ENCODE results near the gene CCDC120.
A peak's percentile ranks its signal among the peaks of the same experiment; 100 is the strongest.

Gene CCDC120

DNA sequence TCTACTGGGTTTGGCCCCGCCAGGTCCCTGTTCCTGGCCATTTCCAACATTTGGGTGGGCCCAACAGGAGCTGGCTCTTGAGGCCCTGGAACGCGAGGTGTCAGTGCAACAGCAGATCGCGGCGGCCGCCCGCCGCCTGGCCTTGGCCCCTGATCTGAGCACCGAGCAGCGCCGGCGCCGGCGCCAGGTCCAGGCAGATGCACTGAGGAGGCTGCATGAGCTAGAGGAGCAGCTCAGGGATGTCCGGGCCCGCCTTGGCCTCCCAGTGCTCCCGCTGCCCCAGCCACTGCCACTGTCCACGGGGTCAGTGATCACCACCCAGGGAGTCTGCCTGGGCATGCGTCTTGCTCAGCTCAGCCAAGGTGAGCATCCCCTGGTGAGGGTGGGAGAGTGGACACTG is 5.5 kb downstream of the CCDC120 start:
- no peak for DNase-seq

DNA sequence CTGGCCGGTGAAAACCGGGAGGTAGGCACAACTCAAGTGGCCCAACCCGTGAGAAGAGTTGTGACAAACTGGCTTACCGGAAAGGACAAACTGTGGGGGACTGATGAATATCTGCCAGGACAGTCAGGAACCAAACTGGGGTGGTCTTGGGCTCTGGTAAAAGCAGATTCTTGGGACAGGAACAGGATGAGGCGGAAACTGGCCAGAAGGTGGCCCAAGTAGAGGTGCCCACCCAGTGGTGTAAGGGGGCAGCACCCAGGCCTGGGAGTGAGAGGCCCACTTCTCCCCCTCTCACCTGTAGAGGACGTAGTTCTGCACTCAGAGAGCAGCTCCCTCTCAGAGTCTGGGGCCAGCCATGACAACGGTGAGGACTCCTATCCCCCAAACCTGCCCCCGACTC is 5.9 kb downstream of the CCDC120 start:
- DNase-seq: no peak

DNA sequence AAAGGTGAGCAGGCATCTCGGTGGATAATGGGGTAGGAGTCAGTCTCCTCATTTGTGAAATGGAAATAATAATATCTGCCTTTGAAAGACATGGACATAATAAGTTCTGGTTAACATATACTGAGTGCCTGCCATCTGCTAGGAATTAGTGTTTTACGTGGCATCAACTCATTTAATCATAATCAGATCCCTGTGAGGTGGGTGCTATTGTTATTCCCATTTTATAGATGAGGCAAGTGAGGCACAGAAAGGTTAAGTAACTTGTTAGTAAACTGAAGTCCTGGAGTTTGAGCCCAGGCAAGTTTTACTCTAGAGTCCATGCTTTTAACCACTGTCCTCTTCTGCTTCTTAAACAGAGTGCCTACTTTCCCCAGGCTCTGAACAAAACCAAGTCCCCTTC is 7.5 kb downstream of the CCDC120 start:
- no peak for DNase-seq

GRCh38 chrX:49066690-49067089 is 7.9 kb downstream of the CCDC120 start:
- DNase-seq: no peak

DNA sequence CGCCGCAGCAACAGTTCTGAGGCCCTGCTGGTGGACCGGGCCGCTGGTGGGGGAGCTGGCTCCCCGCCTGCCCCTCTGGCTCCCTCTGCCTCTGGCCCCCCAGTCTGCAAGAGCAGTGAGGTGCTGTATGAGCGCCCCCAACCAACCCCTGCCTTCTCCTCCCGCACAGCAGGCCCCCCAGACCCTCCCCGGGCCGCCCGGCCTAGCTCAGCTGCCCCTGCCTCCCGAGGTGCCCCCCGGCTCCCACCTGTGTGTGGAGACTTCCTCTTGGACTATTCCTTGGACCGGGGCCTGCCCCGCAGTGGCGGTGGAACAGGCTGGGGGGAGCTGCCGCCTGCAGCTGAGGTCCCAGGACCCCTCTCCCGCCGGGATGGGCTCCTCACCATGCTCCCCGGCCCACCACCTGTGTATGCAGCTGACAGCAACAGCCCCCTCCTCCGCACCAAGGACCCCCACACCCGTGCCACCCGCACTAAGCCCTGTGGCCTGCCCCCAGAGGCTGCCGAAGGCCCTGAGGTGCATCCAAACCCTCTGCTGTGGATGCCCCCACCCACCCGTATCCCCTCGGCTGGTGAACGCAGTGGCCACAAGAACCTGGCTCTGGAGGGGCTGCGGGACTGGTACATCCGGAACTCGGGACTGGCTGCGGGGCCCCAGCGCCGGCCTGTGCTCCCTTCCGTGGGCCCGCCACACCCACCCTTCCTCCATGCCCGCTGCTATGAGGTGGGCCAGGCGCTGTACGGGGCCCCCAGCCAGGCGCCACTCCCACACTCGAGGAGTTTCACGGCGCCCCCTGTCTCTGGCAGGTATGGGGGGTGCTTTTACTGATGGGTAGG is 8.7 kb downstream of the CCDC120 start:
- no peak for DNase-seq

- DNase-seq: no peak
These were observed 10.2 kb downstream of the CCDC120 start for GRCh38 chrX:49069038-49069437.

- no peak for DNase-seq
These were observed 12.2 kb downstream of the CCDC120 start for GRCh38 chrX:49070988-49071387.

DNA sequence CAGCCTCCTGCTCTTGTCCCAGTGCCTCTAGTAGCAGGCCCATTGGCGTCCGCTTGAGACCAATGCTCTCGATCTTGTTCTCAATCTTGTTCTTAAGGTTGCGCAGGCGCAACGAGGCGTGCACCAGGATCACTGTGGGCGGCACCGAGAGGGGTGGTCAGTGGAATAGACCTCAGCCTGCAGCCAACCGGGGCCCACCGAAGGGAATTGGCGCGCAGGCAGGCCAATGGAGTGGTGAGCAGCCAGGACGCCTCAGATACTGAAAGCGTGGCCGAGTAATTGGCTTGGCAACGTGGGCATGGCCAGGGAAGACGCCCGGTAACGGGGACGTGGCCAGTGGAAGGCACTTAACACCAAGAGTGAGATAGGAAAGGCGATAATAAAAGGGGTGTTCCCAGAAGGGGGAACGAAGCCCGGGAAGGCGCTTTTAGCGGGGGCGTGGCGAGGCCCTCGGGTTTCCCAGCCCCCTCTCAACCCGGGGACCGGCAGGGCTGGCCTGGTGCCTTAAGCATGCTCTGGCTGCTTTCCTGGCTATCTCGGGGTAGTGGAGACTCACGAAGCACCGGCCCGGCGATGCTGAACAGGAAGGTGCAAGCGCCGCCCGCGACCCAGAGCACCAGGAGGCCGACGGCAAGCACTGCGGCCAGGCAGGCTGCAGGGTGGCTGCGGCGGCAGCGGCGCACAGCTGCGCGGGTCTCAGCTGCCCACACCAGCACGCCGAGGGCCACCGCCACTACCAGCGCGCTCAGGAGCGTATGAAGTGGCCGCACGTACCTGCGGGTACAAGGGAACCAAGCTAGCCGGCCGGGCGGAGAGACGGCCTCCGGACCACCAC is 13.3 kb downstream of the CCDC120 start:
- no peak for DNase-seq

GRCh38 chrX:49072712-49073095 is 13.9 kb downstream of the CCDC120 start:
- DNase-seq: no peak

GRCh38 chrX:49073601-49074575 is 15.1 kb downstream of the CCDC120 start, which contains the start of gene PRAF2:
TSS of gene PRAF2 (minus strand) at chrX:49074002. CDS start at chrX:49073987, 15 bp downstream.
- DNase-seq: peak; percentile 90

GRCh38 chrX:49075347-49075746 is 16.5 kb downstream of the CCDC120 start:
- DNase-seq: no peak

GRCh38 chrX:49077941-49078340 is 19.1 kb downstream of the CCDC120 start:
- DNase-seq: no peak

DNA sequence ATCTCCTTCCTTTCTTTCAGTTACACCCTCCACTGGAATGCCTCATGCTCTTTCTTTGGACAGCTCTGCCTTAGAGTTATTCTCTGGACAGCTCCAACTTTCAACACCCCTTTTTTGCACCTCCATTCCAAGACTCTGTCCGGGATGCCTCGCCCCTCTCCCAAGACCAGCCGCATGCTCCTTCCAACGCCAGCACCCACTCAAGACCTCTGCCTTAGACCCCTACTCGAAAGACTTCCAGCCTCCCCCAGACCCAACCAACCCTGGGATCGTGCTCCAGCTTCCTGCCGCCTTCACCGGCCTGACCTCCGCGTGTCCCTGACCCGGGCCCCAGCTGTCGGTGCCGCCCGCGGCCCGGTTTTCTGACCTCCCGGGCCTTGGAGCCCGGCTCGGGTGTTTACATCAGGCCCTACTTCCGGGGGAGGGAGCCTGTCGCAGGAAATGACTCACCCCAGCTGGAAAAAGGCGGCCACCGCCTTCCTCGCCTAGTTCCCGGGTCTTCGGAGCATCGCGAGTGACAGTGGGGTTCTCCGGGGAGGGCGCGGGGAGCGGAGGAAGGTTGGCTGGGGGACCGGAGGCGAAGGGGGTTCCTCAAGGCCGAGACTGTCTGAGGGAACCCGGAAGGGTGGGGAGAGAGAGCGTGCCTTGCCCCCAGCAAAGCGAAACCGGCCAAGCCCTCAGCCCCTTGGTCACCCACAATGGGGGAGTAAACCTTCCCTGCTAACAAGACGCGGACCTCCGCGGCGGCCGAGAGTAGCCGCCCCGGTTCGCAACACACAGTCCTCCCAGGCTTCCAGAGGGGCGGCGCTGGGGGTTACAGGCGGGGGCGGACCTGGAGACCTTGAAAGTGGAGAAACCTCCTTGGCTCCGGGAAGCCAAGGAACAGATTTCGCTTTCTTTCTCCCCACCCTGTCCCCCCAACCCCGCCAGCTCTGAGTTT is 21.0 kb downstream of the CCDC120 start, which contains the start of gene WDR45:
Gene WDR45 (minus strand): TSS at position 399 of the 940 bp plus-strand sequence. CDS start 1,792 bp downstream, outside the sequence.
- DNase-seq: no peak

DNA sequence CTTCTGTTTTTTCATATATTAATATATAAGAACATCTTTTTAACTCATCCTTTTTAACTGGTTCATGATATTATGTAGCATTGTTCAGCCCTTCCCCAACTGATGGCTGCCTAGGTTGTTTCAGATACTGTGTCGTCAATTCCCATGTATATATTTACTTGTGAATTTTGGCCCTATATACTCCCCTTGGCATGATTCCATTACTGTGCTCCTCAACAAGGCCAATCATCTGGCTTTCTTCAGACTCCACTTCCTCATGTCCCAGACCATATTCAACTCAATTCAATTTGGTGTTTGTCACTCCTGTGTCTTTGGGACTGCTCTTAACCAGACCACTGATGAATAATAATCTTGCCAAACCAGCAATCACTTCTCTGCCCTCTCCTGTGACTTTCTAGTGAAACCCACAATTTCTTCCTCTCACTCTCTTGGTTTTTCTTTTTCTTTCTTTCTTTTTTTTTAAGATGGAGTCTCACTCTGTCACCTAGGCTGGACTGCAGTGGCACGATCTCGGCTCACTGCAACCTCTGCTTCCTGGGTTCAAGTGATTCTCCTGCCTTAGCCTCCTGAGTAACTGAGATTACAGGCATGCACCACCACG is 23.6 kb downstream of the CCDC120 start:
- no peak for DNase-seq

GRCh38 chrX:49089553-49089952 is 30.8 kb downstream of the CCDC120 start:
- DNase-seq: no peak

GRCh38 chrX:49096419-49096818 is 37.6 kb downstream of the CCDC120 start:
- no peak for DNase-seq

GRCh38 chrX:49100704-49101628 is 42.2 kb downstream of the CCDC120 start:
- DNase-seq: peak; percentile 92

DNA sequence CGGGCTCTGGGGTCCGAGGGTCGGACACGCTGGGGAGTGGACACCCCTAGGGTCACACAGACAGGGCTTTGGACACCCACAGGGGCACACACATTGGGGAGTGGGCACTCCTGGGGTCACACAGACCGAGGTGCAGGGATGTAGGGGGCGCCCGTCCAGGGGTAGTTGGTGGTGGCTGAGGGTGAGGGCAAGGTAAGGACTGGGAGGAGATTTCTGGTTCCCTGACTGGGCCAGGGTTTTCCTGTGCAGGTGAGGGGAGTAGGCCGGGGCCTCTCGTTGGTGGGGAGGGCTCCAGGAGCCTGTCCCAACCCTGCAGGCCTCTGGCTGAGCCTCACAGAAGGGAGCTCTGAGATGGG is 42.8 kb downstream of the CCDC120 start:
- no peak for DNase-seq

DNA sequence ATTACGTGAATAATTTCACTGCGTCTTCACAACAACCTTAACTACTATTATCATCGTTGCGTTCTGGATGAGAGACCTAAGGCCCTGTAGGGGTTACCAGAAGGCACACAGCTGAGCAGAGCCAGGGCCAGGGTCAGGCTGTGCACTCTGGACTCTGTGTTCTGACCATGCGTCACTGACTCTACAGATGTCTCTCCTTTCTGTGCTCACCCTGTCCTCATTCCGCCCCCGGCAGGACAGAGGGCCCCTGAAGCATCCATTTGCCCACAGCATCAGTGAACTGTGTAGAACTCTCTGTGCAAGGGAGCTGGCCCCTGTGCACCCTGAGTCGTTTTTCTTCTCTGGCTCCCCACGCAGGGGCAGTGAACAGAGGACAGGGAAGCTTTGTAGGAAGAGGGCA is 43.4 kb downstream of the CCDC120 start:
- DNase-seq: no peak

DNA sequence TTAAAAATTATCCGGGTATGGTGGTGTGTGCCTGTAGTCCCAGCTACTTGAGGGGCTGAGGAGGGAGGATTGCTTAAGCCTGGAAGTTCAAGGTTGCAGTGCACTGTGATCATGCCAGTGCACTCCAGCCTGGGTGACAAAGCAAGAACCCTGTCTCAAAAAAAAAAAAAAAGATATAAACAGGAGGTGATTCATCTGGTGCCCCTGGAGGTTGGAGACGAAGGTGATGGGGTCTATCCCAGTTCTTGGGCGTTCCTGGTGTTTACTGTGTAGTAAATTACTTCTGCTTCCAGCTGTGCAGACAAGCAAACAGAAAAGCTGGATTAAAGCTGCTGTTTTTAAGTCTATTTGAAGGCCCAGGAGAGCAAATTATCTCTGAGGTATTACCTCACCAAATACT is 44.8 kb downstream of the CCDC120 start:
- no peak for DNase-seq

Measured in NCI-H1694 (cell line).